ENCODE data around the gene SKI.

Gene SKI

DNA sequence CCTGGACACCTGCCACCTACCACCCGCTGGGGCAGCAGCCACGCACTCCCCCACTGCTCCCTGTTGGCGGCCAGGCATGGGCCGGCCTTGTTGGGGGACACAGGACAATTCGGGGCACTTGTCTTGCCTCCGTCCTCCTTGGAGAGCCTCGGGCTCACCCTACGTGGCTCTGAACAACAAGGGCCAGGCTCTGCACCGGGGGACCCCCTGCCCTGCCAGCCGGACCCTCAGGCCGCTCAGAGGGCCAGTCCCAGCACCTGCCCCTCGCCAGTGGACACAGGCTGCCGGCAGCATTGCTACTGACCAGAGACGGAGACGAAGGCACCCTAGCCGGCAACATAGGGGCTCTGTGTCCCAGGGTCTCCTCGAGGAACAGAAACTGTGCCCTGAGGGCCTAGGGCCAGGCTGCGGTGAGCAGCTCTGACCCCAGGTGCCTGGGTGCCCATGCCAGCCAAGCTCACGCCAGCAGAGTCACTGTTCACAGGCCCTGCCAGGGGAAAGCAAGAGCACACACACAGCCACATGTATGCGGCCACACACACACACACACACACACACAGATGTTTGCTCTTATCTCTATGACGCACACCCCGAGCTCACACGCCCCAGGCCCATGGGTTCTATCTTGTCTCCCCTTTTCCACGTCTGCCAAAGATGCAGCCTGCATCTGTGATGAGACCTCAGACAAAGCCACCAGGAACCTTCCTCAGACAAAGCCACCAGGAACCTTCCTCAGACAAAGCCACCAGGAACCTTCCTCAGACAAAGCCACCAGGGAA, 117.4 kb downstream of the SKI start:
- DNase-seq: no peak

DNA sequence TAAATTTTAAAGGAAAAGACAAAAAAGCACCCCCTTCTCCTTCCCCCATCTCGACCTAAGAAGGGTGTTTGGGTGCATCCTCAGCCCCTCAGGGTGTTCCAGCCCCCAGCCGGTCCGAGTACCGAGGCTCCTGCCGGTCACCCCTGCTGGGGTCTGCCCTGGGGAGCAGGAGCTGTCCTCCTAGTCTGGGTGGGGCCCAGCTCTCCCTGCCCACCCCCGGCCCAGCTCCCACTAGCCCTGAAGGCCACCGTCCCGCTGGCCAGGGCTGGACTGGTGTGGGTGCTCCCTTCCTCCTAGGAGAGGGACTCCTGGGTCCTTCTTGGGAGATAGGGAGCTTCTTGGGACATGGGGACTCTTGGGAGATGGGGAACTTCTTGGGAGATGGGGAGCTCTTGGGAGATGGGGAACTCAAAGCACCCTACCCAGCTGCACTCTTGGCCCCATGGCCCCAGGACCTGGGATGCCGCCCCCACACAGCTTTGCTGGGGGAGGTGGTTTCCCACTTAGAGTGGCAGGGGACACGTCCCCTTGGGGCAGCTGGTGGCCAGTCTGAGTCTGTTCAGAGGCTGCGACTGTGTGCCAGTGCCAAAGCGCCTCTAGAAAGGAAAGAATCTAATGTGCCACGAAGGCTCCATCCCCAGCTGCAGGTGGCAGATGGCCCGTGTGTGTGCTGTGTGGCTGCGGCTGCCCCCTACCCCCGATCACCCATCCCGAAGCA, 118.7 kb downstream of the SKI start:
- no peak for DNase-seq

DNA sequence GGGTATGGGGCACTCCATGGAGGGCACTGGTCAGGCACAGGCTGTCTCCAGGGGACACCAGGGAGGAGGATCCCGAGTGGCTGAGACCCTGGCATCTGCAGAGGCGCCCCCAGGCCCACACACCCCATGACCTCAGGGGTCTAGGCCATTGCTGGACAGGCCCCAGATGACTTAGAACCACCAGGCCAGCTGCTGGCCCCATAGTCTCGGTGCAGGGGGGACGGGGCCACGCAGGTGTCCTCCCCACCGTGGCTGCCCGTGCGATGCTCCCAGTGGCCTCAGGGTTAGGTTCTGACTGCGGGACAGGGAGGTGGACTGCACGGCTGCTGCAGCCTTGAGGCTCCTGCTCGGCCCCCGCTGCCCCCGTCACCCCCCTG, 119.3 kb downstream of the SKI start:
- no peak for DNase-seq

DNA sequence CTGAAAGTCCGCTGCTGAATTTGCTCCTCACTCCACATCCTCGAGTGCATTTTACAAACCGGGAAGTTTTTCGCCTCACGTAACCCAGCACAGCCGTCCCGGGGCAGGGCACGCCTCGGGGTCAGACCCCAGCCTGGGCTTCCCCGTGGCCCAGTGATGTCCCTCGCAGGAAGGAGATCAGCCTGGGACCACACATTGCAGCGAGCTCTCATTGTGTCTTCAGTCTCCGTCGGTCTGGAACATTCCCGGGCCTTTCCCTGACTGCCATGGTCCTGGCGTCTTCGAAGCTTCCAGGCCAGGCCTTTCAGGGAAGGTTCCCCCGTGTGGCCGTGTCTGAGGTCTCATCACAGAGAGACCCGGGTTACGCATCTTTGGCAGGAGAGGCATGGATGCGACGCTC, 119.8 kb downstream of the SKI start:
- no peak for DNase-seq

DNA sequence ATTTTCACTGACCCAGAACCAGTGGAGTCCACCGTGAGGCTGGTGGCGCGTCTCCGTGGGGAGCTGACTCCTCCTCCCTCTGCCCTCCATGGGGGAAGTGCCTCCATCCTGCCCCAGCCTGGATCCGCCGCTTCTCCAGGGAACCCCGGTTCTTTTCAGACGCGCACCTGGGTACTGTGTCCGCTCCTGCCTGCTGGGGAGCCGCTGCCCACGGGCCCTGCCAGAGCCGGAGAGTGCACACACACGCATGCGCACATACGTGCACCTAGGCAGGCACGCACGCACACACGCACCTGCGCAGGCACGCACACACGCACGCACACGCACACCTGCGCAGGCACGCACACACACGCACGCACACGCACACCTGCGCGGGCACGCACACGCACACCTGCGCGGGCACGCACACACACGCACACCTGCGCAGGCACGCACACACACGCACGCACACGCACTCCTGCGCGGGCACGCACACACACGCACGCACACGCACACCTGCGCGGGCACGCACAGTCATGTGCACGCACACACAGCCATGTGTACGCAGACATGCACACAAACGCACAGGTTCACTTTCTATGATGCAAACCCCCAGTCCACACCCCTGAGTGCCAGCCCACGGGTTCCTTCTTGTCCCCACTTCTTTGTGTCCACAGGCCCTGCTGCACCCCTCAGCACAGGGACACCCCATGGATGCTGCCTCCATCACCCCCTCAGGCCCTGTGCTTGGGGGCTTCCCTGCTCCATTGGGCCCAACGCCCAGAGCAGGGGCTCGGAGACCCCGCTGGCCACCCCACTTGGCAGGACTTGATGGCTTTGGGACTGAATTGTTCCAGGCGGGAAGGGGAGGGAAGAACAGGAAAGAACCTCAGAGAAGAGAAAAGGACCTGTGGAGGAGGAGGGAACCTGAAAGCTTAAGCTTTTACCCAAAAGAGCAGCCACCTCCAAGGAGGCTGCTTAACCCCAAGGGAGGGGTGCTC, 120.5 kb downstream of the SKI start:
- DNase-seq: no peak

DNA sequence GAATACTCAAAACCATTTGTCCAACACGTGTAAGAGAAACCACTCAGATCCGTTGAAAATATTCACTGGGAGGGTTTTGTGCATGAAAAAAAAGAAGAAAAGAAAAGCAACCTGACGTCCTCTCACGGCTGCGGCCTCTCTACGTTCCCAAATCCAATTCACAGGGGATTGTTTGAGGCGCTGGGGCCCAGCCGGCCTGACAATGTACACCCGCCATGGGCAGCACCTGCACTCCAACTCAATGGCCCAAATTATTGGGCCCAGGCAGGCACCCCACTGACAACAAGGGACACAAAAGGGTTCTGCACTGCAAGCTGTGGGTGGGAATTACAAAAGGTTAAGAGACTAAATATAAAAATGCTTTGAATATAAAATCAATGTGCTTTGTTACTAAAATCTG, 121.7 kb downstream of the SKI start:
- DNase-seq: no peak

DNA sequence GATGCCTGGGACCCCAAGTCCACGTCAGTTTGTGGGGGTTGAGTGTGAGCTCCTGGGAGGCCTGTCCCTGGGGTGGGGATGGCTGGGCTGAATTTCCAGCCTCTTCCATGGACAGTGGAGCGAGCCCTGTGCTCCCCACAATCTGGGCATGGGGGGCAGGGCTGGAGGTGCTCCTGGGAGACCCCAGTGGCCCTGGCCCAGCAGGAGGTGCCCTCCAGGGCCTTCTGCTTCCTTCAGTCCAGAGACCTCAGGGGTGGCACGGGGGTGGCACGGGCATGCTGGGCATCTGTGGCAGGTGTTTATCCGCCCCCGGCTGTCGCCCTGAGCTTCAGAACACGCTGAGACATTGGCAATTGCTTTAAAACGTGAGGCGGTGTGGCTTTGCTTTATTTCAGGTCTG, 122.4 kb downstream of the SKI start:
- DNase-seq: no peak

DNA sequence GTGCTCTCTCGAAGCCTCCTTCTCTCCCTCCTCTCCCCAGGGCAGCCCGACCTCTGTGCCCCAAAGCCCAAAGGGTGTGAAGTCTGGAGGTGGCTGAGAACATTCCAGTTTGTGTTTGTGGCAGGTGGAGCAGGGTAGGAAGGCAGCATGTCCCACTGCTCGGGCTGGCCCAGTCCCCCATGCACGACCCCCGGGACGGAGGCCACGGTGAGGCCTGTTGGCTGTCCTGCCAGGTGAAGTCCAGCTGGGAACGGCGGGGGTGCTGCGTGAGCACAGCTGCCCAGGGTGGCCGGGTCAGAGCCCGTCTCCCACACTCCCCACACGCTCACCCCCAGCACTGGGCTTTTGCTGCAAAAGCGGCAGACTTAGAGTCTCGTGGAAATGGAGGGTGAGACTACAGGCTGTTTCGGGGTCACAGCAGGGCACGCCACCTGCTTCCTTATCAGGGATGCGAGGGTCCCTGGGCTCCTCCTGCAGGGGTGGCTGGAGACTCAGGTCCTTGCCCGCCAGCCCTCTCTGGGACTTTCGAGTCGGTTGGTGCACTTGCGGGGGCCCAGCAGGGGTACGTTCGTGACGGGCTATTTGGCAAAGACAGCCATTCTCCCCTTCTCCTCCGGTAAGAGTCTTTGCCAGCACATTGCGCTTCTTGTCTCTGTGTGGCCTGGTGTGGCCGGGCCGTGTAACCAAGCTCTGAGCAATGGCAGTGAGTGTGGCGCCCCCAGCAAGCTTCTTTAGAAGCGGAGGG, 123.0 kb downstream of the SKI start:
- DNase-seq: no peak

DNA sequence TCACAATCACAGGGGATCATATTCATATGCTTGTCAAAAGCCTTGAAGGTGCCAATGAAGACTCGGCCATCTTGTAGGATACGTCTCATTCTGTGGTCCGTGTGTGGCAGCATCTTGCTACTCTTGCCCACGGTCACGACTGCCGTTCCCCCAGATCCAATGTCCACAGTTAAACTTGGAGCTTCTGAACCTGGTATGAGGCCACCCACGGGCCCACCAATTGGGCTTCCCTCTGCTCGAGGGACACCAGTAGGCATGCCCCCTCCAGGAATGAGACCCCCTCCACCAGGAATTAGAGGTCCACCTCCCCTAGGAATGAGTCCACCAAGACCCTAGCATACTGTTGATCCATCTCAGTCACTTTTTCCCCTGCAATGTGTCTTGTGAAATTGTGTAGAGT, 123.6 kb downstream of the SKI start:
- DNase-seq: no peak

DNA sequence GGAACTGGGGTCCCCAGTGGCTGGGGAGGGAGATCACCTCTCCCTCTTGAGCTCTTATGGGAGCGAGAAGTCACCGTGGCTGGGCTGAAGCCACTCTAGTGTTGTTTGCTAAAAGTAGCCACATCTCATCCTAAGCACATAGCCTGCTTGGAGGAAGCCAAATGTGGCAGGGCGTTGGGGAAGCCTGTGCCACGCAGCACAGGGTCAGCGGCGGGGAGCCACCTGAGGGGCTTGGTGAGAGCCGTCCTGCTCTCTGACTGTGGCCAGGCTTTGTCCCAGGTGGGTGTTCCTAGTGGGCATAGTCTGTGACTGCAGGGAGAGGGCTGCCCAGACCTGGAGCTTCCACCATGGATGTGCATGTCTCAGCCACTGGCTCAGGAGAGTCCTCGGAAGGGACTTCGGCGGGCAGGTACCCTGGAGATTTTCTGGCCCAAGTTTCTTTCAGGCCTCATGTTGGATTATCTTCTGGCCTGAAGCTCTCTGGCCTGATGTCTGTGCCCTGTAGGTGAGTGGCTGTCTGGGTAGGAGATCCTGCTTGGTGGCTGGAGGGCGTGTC, 124.3 kb downstream of the SKI start:
- DNase-seq: no peak

DNA sequence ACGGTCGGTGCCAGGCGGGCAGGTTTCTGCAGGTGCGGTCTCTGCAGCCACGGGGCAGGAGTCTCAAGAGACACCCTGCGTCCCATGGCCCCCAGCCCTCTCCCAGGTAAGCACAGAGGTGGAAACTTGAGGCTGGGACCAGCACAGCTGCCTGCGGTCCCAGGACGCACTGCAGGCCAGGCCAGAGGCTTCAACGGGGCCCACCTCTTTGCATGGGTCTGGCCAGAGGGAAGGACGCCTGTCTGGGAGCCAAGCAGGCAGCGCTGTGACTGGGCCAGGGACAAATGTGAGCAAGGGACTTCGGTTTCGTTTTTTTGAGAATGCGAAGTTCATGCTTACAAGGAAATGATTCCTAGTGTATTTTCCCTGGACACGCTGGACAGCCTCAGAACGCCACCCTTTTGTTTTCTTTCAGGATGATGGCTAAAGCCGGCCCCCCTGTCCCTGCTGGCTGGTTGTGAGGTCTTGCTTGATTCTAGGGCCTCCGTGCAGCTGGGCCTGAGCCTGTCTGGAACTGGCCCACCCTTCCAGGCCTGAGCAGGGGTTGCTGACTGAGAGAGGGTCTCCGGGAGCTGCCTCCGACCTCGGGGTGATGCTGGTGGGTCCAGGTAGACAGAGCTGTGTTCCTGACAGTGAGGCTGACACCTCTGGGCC, 124.9 kb downstream of the SKI start:
- DNase-seq: no peak

DNA sequence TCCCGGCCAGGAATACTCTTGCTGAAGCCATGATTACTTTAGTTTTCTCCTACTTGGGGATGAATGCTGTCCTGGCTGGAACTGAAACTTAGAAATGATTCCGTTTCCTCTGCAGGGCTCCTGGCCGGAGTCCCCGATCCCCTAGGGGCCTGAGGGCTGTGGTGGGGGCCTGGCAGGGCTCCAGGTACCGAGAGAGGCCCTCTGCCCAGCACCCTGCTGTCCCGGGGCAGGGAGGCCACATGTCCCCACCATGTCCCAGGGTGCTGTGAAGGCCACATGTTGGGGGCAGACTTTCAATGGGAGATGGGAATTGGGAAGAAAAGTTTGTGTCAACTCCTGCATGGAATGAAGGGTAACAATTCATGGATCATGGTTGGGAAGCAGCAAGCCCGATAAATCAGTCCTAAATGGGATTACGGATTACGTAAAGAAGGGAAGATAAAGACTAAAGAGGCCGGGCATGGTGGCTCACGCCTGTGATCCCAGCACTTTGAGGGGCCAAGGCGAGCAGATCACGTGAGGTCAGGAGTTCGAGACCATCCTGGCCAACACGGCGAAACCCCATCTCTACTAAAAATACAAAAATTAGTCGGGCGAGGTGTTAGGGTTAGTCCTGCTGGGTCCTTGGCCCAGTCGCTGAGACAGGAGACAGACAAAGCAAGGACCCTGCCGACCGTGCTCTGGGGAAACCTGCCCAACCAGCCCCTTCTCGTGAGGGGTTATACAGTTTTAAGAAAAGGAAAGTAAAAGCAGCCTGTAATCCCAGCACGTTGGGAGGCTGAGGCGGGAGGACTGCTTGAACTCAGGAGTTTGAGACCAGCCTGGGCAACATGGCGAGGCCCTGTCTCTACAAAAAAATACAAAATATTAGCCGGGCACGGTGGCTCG, 125.7 kb downstream of the SKI start:
- no peak for DNase-seq

DNA sequence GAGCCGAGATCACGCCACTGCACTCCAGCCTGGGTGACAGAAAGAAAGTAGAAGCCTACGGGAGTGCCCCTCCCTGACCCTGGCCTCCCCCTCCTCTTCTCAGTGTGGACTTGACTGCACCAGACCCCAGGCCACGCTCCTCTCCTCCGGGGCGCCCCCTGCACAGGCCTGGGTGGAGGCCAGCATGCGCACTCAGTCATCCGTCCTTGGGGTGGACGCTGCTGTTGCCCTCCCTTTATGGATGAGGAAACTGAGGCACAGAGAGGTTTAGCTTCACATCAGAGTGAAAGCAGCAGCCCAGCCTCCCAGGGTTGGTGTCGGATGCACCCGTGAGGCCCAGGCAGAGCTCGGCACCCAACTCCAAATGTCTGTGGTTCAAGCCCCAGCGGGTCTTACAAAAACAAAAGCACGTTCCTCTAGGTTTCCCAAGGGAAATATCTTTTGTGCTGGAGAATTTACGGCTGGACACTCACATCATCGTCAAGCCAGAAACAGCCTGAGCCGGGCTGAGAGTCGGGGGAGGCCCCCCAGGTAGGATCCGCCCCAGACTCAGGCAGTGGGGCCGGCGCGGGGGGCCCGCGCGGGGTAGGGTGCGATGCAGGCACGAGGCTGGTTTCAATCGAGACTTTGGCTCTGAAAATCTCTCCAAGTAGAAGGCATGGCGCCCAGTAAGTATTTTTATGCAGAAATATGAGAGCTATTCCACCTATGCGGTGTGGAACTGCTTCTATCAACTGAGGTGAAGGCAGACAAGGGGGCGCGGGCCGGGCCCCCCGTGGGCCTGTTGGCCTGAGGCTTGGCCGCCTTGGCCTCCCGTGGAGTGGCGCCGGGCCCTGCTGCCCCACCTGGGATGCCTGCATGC, 126.6 kb downstream of the SKI start:
- DNase-seq: no peak

DNA sequence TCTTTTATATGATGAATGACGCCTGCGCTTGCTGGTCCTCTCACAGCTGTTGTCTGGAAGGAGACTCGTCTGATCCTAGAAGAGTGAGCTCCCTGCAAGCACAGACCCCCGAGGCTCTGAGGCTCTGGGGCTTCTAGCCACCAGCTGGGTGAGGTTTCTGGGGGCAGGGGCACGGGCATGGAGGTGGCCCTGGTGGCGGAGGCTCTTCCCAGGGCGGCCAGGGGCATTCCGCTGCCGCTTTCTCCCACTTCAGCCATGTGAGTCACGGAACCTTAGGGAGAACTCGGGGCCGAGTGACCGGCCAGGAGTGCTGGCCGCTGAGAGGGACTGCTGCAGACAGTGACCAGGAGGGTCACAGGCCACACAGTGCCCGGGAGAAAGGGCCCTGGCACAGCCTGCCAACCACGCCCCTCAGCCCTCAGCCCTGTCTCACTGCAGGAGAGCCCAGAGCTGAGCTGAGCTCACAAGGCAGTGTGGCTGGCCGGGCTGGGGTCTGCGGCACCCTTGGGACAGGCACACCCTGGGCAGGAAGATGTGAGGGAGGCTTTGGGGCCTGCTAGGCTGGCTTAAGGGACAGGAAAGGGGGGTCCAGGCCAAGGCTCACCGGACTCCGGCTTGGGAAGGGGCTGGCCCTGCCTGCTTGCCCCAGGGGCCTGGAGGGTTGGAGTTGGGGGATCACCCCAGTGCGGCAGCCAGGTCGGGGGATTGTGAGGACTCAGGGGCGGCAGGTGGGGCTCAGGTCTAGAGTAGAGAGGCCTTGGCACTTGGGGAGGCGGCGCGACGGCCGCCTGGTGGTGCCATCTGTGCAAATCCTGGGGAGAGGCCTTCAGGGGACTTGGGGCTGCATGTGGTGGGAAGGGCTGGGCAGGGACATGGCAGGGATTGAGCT, 127.5 kb downstream of the SKI start:
- no peak for DNase-seq

DNA sequence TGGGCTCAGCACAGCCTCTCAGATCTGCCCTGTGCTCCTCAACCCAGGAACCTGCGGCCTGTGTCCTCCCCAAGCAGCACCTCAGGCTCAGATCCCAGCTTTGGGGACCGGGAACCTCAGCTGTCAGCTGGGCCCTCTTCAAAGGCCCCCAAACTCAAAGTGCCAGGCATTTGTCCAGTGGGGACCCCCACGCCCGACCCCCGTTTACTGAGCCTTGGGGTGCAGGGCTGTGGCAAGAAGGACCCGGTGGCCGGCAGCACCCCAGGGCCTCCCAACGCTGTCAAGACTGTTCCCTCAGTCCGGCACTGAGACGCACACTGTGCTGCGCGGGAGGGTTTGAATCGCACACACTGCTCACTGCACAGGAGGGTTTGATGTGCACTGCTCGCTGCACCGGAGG, 128.3 kb downstream of the SKI start:
- no peak for DNase-seq

DNA sequence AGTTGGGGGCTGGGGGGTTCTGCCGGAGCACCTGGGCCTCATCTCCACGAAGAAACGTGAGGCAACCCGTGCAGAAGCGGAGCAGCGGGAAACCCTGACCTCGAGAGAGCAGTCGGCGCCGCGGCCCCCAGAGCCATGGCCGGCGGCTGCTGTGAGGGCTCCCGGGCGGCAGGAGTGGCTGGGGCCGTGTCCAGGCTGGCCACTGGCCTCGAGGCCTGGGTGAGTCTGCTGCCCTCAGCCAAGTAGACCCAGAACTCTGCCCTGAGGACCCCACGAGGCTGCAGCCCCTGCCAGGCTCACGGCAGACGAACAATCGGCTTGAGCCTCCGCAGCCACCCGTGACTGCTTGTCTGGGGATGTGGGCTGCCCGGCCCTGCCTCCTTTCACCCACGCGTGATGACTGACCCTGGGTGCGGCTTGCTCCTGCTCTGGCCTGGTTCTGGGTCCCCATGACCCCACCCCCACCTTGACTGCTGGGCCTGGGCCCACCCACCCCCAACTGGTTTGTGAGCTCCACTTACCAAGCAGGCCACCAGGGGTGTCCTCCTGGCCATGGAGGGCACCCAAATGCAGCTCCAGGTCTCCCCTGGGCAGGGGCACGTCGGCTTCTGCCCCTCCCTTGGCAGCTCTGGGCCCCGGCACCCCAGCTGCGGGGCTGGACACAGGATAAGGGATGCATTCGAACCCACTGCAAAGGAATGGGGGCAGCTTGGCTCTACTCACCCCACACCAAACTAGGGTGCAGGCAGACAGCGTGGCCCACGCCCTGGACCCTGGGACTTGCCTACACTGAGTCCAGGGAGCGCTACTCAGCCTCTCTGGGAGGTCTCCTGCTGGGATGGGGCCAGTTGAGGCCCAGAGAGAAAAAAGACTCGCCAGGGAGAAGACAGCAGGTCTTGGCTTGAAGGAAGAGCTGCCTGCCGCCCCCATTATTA, 129.1 kb downstream of the SKI start:
- DNase-seq: no peak

DNA sequence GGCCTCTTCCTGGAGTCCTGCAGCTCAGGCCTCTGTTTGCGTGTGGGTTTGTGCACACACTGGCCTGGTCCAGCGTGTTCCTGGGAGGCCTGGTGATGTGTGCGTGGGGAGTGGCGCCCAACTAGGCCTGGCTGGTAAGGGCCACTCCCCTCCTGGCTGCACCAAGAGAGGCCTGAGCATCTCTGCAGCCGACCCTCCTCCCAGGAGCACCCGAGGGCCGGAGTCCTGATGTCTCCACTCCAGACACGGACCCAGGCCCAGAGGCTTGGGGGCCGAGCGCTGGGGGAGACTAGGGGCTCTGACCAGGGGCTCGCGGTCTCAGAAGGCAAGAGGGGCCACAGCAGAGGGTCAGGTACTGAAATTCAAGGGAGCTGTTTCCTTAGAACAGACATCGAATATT, 130.0 kb downstream of the SKI start:
- DNase-seq: no peak
